Measurements from ENCODE around the gene ACP2.

Gene ACP2

GRCh38 chr11:47258317-47258902 is 9.8 kb upstream of the ACP2 start:
- Histone ChIP-seq H3K36me3 (ENCODE audit: insufficient read depth, low read length) (no peaks in the 10 kb centered on the region), H3K4me1 (ENCODE audit: insufficient read depth, low read length, poor library complexity, severe bottlenecking) (peaks cover 24% of the 10 kb centered on the region), H2AFZ (ENCODE audit: low read length) (no peak overlapping the region), H3F3A (ENCODE audit: low read depth) (no peaks in the 10 kb centered on the region), H3K79me2 (ENCODE audit: insufficient read depth, low read length) (no peaks in the 10 kb centered on the region), H3K9ac (ENCODE audit: low read depth, low read length, poor library complexity, severe bottlenecking) (peak overlapping the region; percentile 50), H3K9me3 (ENCODE audit: insufficient read depth, low read depth, low read length) (no peaks in the 10 kb centered on the region), H3K9me2 (replicated peaks; ENCODE audit: low read depth, low read length) (no peaks in the 10 kb centered on the region), H3K27me3 (ENCODE audit: insufficient read depth, low read length, poor library complexity, severe bottlenecking) (no peaks in the 10 kb centered on the region), H4K20me1 (ENCODE audit: insufficient read depth, low read length, poor library complexity, severe bottlenecking) (no peaks in the 10 kb centered on the region), H3K4me2 (ENCODE audit: low read depth, low read length, poor library complexity, severe bottlenecking) (peak overlapping the region; percentile 53), H3K4me3 (ENCODE audit: low read length, poor library complexity, severe bottlenecking) (peak overlapping the region; percentile 43)
- TF ChIP-seq CTCF (conservative IDR thresholded peaks at IDR 0.05; ENCODE audit: low read length) (no peak), EZH2phosphoT487 (IDR thresholded peaks at IDR 0.05; ENCODE audit: borderline replicate concordance) (no peak)

GRCh38 chr11:47257517-47258316 is 9.1 kb upstream of the ACP2 start, which contains the start of gene NR1H3:
NR1H3 (plus strand) TSS chr11:47257996; CDS start chr11:47259217, 1,221 bp downstream.
- no peaks in the 10 kb centered on the region for H3K79me2 ChIP-seq (ENCODE audit: insufficient read depth, low read length)
- H3K9me3 ChIP-seq (ENCODE audit: insufficient read depth, low read depth, low read length) = no peaks in the 10 kb centered on the region
- H3K9ac ChIP-seq (ENCODE audit: low read depth, low read length, poor library complexity, severe bottlenecking) = peak within 1 kb of the TSS; percentile 50
- H3K4me3 ChIP-seq (ENCODE audit: low read length, poor library complexity, severe bottlenecking) = peak within 1 kb of the TSS; percentile 43
- H3K4me2 ChIP-seq (ENCODE audit: low read depth, low read length, poor library complexity, severe bottlenecking) = peak within 1 kb of the TSS; percentile 53
- no peak within 1 kb of the TSS for H2AFZ ChIP-seq (ENCODE audit: low read length)
- TF ChIP-seq EZH2phosphoT487 (IDR thresholded peaks at IDR 0.05; ENCODE audit: borderline replicate concordance) (no peak), CTCF (conservative IDR thresholded peaks at IDR 0.05; ENCODE audit: low read length) (peak; percentile 64)
- H4K20me1 ChIP-seq (ENCODE audit: insufficient read depth, low read length, poor library complexity, severe bottlenecking) = no peaks in the 10 kb centered on the region
- peaks cover 24% of the 10 kb centered on the region for H3K4me1 ChIP-seq (ENCODE audit: insufficient read depth, low read length, poor library complexity, severe bottlenecking)
- no peaks in the 10 kb centered on the region for H3K36me3 ChIP-seq (ENCODE audit: insufficient read depth, low read length)
- H3K27me3 ChIP-seq (ENCODE audit: insufficient read depth, low read length, poor library complexity, severe bottlenecking) = no peaks in the 10 kb centered on the region
- H3F3A ChIP-seq (ENCODE audit: low read depth) = no peaks in the 10 kb centered on the region
- no peaks in the 10 kb centered on the region for H3K9me2 ChIP-seq (replicated peaks; ENCODE audit: low read depth, low read length)

- no peaks in the 10 kb centered on the region for H3K79me2 ChIP-seq (ENCODE audit: insufficient read depth, low read length)
- H3K9me3 ChIP-seq (ENCODE audit: insufficient read depth, low read depth, low read length) = no peaks in the 10 kb centered on the region
- H2AFZ ChIP-seq (ENCODE audit: low read length) = no peak overlapping the region
- no peaks in the 10 kb centered on the region for H3F3A ChIP-seq (ENCODE audit: low read depth)
- H3K4me3 ChIP-seq (ENCODE audit: low read length, poor library complexity, severe bottlenecking) = no peak overlapping the region
- H4K20me1 ChIP-seq (ENCODE audit: insufficient read depth, low read length, poor library complexity, severe bottlenecking) = no peaks in the 10 kb centered on the region
- no peaks in the 10 kb centered on the region for H3K9me2 ChIP-seq (replicated peaks; ENCODE audit: low read depth, low read length)
- H3K27me3 ChIP-seq (ENCODE audit: insufficient read depth, low read length, poor library complexity, severe bottlenecking) = no peaks in the 10 kb centered on the region
- peaks cover 24% of the 10 kb centered on the region for H3K4me1 ChIP-seq (ENCODE audit: insufficient read depth, low read length, poor library complexity, severe bottlenecking)
- no peak overlapping the region for H3K4me2 ChIP-seq (ENCODE audit: low read depth, low read length, poor library complexity, severe bottlenecking)
- TF ChIP-seq CTCF (conservative IDR thresholded peaks at IDR 0.05; ENCODE audit: low read length) (no peak), EZH2phosphoT487 (IDR thresholded peaks at IDR 0.05; ENCODE audit: borderline replicate concordance) (no peak)
- no peaks in the 10 kb centered on the region for H3K36me3 ChIP-seq (ENCODE audit: insufficient read depth, low read length)
- H3K9ac ChIP-seq (ENCODE audit: low read depth, low read length, poor library complexity, severe bottlenecking) = peak overlapping the region; percentile 50
Observed at GRCh38 chr11:47257177-47257516, 8.5 kb upstream of the ACP2 start.

Data from Loucy (cell line).